Measurements from ENCODE around the gene SEC24A. TPM values are rescaled to one million over a fixed set of nuclear protein-coding genes. Genes with fewer than 3 reads are reported as not detected.
"Not testable (repeated sequence)": the region's sequence is repeated elsewhere in the genome, so short reads cannot be mapped to it uniquely, and the experiment has no call there.

The SEC24A gene
- total RNA-seq, result 7.3 TPM

DNA sequence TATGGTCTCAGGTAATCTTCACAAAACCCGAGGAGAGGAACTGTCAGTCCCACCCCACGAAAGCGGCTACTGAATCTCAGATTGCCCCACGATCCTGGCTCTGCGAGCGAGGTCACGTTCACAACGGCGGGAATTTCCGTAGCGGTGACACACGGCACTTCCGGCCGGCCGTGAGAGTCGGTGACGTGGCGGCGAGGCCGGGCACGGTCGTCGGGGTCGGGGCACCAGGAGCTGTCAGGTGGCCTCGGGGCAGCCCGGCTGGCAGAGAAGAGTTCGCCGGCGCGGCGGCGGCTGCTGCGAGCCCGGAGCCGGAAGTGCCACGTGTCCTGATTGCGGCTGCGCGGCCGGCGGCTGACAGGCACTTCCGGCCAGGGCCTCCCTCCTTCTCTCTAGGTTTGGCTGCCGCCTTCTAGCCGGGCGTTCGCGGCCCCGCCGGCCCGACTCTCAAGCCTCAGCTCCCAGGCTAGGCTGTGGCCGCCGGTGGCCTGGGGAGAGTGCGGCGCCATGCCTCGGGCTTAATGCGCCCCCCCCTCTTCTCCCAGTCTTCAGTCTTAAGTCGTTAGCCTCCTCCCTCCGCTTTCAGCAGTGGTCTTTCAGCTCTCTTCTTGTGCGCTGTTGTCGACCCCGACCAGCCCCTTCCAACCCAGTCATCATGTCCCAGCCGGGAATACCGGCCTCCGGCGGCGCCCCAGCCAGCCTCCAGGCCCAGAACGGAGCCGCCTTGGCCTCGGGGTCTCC is at the start of gene SEC24A:
SEC24A (plus strand) TSS at position 361 of the 738 bp plus-strand sequence; CDS start at position 653, 292 bp downstream.
- DNase-seq (ENCODE audit: low read depth in 2 of 3, low spot score in 2 of 3), result peak; percentile 79 to 96 (median 91)

DNA sequence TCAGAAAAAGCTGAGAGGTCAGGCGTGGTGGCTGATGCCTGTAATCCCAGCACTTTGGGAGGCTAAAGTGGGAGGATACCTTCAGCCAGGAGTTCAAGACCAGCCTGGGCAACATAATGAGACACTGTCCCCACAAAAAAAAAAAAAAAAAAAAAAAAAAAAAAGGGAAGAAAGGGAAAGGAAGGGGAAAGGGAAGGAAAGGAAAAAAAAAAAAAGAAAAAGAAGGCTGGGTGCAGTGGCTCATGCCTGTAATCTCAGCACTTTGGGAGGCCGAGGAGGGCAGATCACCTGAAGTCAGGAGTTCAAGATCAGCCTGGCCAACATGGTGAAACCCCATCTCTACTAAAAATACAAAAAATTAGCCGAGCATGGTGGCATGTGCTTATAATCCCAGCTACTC is 48.8 kb upstream of the SEC24A start:
- not testable (repeated sequence) for DNase-seq (ENCODE audit: low read depth in 2 of 3, low spot score in 2 of 3)

DNA sequence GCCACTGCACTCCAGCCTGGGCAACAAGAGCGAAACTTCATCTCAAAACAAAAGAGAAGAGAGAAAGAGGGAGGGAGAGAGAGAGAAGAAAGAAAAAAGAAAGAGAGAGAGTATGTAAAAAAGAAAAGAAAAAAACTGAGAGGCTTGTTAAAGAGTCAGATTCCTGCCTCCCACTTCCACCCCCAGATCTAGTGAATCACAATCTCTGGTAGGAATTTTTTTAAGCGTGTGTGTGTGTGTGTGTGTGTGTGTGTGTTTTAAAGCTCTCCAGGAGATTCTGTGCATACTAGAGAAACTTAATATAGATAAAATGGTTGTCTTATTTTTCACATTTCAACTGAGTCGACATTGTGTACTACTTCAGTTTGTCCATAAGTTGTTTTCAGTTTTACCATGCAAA is 48.0 kb upstream of the SEC24A start:
- no peak for DNase-seq (ENCODE audit: low read depth in 2 of 3, low spot score in 2 of 3)

DNA sequence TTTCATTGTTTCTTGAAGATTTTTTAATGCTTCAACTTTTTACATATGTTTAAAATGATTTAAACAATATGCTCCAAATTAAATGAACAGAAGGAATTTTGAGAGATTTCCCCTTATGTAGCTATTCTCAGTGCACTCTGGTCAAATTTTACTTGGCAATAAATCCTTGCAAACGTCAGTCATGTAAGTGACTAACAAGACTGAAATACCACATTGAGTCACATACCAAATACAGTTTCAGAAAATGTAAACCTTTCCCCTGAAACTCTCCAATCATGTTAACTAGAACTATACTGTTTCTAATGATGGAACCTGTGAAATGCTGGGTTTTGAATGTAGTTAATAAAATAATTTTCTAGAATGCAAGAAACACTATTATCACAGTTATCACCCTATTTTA is 45.5 kb upstream of the SEC24A start:
- DNase-seq (ENCODE audit: low read depth in 2 of 3, low spot score in 2 of 3), result no peak

DNA sequence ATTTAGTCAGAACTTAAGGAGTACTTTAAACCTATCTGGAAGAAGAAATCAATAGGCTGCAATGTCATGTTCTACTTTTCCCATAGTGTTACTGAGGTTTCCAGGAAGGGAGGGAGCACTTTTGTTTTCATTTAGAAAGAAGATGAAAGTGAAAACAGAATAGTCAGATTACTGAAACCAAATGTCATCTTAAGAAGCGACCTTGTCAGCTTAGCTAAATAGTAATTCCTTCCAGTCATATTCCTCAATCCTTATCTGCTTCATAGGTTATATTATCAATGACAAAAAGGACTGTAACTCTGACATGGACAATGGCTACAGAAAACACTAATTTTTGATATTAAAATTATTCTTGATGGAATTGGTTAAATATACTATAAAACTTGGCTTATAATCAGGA is 43.7 kb upstream of the SEC24A start:
- no peak for DNase-seq (ENCODE audit: low read depth in 2 of 3, low spot score in 2 of 3)

DNA sequence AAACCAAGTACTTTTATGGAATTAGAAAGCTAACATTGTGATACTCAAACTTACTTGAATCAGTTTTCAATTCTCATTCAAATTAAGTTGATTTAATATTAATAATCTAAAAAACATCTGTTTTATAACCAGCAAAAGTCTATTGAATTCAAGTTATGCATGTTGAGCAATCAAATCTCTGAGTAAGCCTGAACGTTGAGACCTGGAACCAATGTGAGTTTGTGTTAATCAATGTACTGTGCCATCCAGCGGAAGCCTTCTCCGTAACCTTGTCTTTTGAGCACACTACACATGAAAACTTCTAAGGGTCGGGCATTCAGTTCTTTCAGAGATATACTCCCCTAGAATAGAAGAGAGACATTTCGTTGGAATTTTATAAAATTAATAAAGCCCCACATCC is 41.9 kb upstream of the SEC24A start:
- no peak for DNase-seq (ENCODE audit: low read depth in 2 of 3, low spot score in 2 of 3)

DNA sequence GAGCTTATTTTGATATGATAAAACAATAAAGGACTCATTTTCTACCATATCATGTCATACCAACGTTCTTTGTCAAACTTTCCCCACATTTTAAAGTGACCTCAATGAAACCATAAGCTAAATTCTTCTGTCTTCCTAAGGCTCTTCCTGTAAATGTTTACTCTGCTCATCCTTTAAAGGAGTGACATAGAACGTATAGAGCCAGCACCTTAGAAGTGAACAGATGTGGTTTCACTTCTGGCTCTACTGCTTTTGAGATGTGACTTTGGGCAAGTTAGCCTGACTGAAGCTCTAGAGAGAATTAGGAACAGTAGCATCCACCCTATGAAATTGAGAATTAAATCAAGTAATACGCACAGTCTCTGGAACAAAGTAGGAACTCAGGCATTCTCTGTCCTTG is 40.0 kb upstream of the SEC24A start:
- DNase-seq (ENCODE audit: low read depth in 2 of 3, low spot score in 2 of 3), result no peak

DNA sequence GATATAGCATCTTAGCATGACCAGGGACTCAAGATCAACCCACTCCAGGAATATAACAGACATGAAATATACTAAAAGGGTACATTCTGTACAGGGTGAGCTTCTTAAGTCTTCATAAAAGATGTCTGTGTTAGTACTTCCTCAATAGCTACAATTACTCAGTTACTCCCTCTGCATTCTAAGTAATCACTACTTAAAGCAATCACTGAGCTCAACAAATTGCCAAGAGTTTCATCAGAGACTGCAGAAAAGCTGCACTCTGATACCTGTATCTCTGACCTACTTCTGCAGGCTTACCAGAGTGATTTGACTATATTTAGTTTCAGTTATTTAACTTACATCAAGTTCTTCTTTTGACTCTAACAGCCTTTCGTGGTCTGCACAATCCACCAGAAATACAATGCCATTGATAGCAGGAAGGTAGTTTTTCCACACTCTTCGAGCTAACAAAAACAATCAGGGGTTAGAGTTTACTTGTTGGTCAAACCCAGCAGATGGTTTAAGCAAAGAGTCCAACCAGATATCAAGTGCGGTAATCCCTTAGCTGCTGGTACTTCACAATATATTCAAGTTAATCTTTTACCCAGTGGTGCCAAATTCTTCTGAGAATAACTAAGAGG is 39.2 kb upstream of the SEC24A start:
- DNase-seq (ENCODE audit: low read depth in 2 of 3, low spot score in 2 of 3), result no peak

DNA sequence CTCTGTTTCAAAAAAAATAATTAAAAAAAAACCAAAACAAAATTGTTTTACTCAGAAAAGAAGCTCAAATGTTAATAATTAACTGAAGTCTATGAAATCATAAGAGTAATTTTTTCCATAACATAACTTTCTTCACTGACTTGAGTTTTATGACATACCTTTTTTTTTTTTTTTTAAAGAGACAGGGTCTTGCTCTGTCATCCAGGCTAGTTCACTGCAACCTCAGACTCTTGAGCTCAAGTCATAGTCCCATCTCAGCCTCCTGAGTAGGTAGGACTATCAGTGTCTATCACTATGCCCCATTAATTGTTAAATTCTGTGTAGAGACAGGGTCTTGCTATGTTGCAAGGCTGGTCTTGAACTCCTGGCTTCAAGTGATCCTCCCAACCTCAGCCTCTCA is 37.9 kb upstream of the SEC24A start:
- DNase-seq (ENCODE audit: low read depth in 2 of 3, low spot score in 2 of 3), result no peak

DNA sequence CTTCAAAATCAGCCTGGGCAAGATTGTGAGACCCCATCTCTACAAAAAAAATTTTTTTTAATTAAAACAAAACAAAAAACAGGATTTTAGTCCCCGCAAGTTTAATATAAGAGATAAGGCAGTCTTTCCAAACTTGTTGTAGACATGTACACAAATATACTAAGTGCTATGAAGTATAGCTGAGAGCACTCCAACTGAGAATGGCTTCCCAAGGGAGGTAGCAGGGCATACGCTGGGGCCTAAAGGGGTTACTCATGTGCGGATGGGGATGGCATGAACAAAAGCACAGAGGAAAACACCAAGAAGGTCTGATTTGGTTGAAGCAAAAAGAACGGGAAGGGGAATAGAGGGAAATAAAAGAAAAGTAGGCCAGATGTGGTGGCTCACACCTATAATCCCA is 37.1 kb upstream of the SEC24A start:
- DNase-seq (ENCODE audit: low read depth in 2 of 3, low spot score in 2 of 3), result no peak

DNA sequence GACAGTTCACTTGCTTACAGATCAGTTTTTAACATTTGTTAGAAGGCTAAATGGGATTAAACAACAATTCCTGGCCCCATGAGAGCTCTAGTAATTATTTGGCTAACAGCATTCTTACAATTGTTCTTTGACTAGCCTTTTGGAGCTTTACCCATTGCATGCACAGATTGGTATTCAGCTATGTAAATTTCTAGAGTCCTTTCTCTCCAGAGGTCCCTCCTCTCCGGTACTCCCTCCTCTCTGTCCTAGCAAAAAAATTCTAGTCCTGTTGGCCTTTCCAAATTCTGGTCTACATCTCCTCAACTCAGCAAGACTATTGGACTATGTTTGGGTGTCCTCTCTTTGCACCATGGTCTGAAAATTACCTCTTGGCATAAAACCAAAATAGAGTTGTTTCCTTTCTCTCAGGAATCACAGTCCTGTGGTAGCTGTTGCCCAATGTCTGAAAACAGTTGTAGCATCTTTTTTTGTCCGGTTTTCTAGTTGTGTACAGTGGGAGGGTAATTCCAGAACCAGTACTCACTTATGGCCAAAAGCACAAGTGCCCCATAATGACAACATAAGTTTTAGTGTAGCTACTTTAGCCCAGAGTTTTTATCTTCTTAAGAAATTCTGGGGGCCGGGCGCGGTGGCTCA is 34.0 kb upstream of the SEC24A start:
- DNase-seq (ENCODE audit: low read depth in 2 of 3, low spot score in 2 of 3), result no peak

DNA sequence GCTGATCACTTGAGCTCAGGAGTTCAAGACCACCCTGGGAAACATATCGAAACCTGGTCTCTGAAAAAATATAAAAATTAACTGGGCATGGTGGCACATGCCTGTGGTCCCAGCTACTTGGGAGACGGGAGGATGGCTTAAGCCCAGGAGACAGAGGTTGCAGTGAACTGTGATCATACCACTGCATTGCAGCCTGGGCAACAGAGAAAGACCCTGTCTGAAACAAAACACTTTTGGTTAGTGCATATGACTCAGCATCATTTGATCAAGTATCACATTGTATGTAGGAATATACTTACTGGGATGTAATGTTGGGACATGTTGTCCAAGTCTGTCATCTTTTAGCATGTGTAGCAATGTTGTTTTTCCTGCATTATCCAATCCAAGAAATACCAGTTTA is 28.0 kb upstream of the SEC24A start:
- no peak for DNase-seq (ENCODE audit: low read depth in 2 of 3, low spot score in 2 of 3)

DNA sequence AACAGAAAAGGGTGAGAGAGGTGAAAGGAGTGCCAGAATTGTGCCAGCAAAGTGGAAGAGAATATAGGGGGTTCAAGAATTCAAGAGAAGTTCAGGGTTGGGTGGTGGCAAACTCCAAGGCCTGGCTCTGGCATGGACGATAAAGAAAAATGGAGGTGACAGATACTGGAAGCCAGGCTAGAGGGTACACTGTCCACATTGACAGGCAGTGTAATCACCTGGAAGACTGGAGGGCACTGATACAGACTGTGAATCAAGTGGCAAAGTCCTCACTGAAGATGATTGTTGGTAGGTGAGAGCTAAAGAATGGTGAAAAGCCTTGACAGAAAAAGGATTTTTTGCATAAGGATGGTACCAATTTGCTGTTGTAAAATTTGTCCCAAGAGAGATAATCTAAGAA is 23.0 kb upstream of the SEC24A start:
- DNase-seq (ENCODE audit: low read depth in 2 of 3, low spot score in 2 of 3), result no peak

DNA sequence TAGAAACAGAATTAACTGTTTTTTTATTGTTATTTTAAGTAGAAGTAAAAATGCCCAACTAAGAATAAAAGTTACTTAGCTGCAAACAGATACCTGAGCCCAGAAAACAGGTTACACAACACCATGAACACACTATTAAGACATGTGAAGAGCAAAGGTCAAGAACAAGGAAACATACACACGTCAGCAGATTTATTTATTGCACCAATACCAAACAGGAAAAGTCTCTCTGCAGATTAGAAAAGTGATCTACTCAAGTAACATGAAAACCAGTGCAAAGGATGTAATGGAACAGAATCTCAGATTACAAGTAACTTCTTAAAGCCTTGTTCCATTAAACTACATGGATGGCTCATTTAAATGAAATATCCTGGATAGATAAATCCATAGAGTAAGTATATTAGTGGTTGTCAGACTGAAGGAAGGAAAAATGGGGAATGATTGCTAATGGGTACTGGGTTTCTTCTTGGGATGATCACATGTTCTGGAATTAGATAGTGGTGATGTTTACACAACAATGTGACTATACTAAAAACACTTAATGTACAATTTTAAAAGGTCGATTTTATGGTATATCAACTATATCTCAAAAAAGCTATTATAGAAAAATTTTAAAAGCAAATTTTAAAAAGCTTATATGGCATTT is 22.1 kb upstream of the SEC24A start:
- DNase-seq (ENCODE audit: low read depth in 2 of 3, low spot score in 2 of 3), result no peak

DNA sequence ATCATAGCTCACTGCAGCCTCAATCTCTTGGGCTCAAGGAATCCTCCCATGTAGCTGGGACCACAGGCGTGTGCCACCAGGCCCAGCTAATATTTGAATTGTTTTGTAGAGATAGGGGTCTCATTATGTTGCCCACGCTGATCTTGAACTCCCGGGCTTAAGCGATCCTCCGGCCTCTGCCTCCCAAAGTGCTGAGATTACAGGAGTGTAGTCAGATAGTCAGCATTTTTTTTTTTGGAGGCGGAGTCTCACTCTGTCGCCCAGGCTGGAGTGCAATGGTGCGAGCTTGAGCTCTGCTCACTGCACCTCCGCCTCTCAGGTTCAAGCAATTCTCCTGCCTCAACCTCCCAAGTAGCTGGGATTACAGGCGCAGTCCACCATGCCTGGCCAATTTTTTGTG is 14.4 kb upstream of the SEC24A start:
- DNase-seq (ENCODE audit: low read depth in 2 of 3, low spot score in 2 of 3), result no peak

DNA sequence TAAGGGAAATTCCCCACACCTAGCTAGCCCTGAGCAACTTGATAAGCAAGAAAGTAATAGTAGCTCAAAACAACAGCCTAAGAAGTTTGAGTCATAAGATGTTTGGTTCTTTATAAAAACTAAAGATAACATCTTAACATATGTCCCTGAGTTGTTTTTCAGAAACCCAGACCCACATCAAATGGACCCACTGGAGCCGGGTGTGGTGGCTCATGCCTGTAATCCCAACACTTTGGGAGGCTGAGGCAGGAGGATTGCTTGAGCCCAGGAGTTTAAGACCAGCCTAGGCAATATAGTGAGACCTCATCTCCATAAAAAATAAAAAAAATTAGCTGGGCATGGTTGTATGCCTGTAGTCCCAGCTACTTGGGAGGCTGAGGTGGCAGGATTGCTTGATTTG is 13.2 kb upstream of the SEC24A start:
- DNase-seq (ENCODE audit: low read depth in 2 of 3, low spot score in 2 of 3), result not testable (repeated sequence)

DNA sequence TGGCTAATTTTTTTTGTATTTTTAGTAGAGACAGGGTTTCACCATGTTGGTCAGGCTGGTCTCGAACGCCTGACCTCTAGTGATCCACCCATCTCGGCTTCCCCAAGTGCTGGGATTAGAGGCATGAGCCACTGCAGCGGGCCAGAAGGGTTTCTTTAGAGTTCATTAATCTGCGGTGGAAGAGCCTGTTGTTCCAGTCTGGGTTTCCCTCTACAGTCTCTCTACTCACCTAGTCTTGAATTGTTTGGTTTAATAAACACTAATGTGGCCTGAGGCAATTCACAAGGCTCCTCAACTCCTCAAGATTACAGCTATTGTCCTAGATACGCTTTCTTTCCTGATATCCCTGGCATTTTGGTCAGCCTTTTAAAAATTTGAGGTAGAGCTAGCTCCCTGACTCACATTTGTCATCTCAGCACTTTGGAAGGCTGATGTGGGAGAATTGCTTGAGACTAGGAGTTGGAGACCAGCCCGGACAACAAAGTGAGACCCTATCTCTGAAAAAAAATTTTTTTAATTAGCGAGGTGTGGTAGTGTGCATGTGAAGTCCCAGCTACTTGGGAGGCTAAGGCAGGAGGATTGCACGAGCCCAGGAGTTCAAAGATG is 11.4 kb upstream of the SEC24A start:
- no peak for DNase-seq (ENCODE audit: low read depth in 2 of 3, low spot score in 2 of 3)

DNA sequence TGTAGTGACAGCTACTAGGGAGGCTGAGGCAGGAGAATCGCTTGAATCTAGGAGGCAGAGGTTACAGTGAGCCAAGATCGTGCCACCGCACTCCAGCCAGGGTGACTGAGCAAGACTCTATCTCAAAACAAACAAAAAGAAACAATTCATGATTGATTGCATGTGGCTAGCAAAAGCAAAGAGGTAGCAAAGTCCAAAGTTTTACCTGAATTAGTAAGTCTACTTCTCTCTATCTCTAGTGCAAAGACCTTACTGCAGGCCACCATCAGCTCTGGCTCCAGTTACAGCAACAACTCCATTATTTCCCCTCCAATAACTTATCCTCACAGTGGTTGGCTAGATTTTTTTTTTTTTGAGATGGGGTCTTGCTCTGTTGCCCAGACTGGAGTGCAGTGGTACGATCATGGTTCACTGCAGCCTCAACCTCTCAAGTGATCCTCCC is 9.8 kb upstream of the SEC24A start:
- DNase-seq (ENCODE audit: low read depth in 2 of 3, low spot score in 2 of 3), result no peak

DNA sequence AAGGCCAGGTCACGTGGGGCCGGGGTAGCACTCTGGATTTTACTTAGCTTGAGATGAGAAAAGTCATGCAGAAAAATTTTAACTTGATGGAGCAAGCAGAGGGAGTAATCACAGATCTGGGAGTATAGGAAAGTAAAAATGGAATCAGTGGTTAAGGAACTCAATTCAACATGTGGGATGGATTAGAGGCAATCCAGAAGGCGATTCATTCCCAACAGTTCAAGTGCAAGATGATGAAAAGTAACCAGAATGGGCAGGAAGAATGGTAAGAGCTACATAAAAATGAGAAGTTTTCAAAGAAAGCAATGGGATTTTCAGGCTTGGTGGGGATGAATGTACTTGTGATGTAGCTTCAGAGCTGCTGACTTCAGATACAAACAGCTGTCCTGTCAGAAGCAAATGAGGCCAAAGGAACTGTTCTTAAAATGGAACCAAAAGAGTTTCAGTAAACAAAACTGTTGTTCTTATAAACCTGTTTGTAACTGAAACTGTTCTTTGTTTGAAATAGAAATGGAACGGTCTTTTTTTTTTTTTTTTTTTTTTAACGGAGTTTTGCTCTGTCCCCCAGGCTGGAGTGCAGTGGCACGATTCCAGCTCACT is 5.6 kb upstream of the SEC24A start:
- no peak for DNase-seq (ENCODE audit: low read depth in 2 of 3, low spot score in 2 of 3)

DNA sequence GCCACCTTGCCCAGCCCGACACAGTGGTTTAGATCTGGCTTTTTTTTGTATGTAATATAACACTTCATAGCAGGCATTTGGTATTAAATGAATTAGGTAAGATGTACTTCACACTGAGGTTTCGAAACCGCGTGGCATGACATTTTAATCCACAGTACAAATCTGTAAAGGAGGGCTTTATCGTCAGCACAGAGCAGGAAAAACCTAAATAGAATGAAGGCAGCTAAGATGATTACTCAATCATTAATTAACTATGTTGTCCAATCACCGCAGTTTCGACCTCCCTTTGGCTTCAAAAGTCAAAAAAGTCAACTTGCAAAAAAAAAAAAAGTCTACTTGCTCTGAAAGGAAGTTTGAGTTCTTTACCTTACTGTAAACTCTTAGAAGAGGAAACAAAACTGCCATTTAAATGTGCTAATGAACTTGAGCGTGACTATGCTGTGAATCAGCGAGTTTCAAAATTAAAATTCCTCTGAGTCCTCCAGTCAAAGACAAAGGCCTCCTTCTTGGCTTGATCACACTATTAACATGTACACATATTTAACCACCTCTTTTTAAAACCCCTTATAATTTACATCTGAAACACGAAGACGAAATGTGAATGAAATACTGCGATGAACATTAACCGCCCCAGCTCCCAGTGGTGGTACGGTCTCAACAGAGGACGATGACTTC is 698 bp upstream of the SEC24A start:
- DNase-seq (ENCODE audit: low read depth in 2 of 3, low spot score in 2 of 3), result peak in 2 of 3 donors; percentile 64 to 69

Data from hematopoietic multipotent progenitor cell (in vitro differentiated cells).